ENCODE results near the gene BCL10. TPM values are rescaled to one million over a fixed set of nuclear protein-coding genes. Genes with fewer than 3 reads are reported as not detected.
A peak's percentile ranks its signal among the peaks of the same experiment; 100 is the strongest.

The BCL10 gene
- total RNA-seq (10 to 100 TPM; 16.8 to 21.2 TPM), polyA plus RNA-seq (ENCODE audit: insufficient read depth, low read depth, low replicate concordance) (16.5 TPM)
- long read RNA-seq, donor 1, transcript BCL10-203 (3 exons, 2,833 nt) = major isoform, 5 of 6 reads
- long read RNA-seq, donor 1, partial matches to known transcripts = 0 of 6 reads
- long read RNA-seq, donor 1, other reads (novel, unspliced or antisense) = 0 of 6 reads
- long read RNA-seq, donor 2, transcript BCL10-203 (3 exons, 2,833 nt) = major isoform, 8 of 8 reads
- long read RNA-seq, donor 2, partial matches to known transcripts = 0 of 8 reads
- long read RNA-seq, donor 2, other reads (novel, unspliced or antisense) = 0 of 8 reads

DNA sequence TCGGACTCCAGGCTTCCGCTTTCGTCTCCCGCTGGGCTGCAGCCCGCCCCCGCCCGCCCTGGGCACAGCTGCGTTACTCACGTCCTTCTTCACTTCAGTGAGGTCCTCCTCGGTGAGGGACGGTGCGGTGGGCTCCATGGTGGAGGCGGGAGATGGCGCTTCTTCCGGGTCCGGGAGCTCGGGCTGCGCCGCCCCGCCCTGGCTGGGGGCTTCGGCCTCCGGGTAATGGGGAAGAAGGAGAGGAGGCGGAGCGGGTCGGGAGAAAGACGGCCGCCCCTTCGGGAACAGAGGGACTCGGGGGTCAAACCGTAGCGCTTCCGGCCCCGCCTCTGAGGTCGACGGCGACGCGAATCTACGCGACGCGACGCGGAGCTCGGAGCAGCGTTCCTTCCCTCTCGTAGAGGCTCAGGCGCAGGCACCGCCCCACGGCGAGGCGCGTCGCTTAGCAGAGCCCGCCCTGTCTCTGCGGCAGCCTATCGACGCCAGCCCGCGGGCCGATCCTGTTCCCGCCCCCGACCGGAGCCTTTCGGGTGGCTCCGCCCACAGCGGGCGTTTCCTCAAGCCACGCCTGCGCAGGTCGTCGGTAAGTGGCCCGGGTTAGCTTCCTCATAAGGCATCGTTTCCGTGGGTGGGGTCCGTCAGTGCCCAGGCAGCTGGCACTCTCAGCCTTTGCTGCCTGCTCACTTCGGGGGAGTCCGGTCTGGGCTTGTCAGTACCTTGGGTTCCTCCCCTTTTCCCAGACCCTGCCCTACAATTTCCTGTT lies at the start of gene BCL10:
TSS of gene BCL10 (minus strand) at position 418 of the 763 bp plus-strand sequence. CDS start at position 138, 280 bp downstream.
- H3K4me1 ChIP-seq = peaks cover 26% of the 10 kb centered on the region
- no peaks in the 10 kb centered on the region for H3K36me3 ChIP-seq (ENCODE audit: low read depth, missing control alignments)
- no peaks in the 10 kb centered on the region for H3K9me3 ChIP-seq
- DNase-seq = peak; percentile 98
- peak; percentile 58 for TF ChIP-seq POLR2A (IDR thresholded peaks at IDR 0.05)
- TF ChIP-seq, protein P1, sequence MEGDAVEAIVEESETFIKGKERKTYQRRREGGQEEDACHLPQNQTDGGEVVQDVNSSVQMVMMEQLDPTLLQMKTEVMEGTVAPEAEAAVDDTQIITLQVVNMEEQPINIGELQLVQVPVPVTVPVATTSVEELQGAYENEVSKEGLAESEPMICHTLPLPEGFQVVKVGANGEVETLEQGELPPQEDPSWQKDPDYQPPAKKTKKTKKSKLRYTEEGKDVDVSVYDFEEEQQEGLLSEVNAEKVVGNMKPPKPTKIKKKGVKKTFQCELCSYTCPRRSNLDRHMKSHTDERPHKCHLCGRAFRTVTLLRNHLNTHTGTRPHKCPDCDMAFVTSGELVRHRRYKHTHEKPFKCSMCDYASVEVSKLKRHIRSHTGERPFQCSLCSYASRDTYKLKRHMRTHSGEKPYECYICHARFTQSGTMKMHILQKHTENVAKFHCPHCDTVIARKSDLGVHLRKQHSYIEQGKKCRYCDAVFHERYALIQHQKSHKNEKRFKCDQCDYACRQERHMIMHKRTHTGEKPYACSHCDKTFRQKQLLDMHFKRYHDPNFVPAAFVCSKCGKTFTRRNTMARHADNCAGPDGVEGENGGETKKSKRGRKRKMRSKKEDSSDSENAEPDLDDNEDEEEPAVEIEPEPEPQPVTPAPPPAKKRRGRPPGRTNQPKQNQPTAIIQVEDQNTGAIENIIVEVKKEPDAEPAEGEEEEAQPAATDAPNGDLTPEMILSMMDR (IDR thresholded peaks at IDR 0.05) = no peak
- no peaks in the 10 kb centered on the region for H3K27me3 ChIP-seq
- peak within 1 kb of the TSS; percentile 95 to 99 for H3K27ac ChIP-seq
- H3K4me3 ChIP-seq = peak within 1 kb of the TSS; percentile 83 to 99
- WGBS, 2 donors = 0% methylated on average over 2 to 77 of the region's 78 CpGs
- intact Hi-C loops (cut with DNase I; ENCODE audit: low total_unique reads) = no loop called here

DNA sequence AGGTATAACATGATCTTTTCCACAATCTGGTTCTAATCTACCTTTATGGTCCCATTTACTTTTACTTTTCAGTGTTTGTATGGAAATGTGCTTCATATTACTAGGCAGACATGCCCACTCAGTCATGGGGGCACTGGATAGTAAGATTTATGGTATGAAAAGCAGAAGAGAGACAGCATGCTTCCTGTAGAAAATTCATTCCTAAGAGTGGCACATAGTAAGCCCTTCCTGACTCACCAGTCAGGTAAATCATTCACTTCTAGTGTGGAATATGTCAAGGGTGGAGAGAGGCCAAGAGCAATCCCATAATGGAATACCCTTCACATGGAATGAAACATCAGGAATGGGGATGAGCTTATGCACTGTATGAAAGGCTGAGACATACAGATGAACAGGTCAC lies 49.5 kb upstream of the BCL10 start:
- Histone ChIP-seq H3K4me1 (no peaks in the 10 kb centered on the region), H3K4me3 (no peak overlapping the region), H3K9me3 (no peaks in the 10 kb centered on the region), H3K36me3 (ENCODE audit: low read depth, missing control alignments) (no peaks in the 10 kb centered on the region), H3K27me3 (no peaks in the 10 kb centered on the region), H3K27ac (no peak overlapping the region)
- DNase-seq = no peak
- intact Hi-C loops (cut with DNase I; ENCODE audit: low total_unique reads) = no loop called here
- TF ChIP-seq POLR2A (IDR thresholded peaks at IDR 0.05) = no peak
- TF ChIP-seq, protein P1 (IDR thresholded peaks at IDR 0.05) = no peak

DNA sequence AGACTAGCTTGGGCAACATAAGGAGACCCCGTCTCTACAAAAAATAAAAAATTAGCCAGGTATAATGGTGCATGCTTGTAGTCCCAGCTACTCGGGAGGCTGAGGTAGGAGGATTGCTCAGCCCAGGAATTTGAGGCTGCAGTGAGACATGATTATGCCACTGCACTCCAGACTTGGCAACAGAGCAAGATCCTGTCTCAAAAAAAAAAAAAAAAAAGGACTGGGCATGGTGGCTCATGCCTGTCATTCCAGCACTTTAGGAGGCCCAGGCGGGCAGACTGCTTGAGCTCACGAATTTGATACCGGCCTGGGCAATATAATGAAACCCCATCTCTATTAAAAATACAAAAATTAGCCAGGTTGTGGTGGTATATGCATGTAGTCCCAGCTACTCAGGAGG lies 47.3 kb upstream of the BCL10 start:
- TF ChIP-seq, protein P1 (IDR thresholded peaks at IDR 0.05) = no peak
- TF ChIP-seq POLR2A (IDR thresholded peaks at IDR 0.05) = no peak
- no peaks in the 10 kb centered on the region for H3K9me3 ChIP-seq
- H3K36me3 ChIP-seq (ENCODE audit: low read depth, missing control alignments) = no peaks in the 10 kb centered on the region
- DNase-seq = no peak
- WGBS, 2 donors = 78 to 96% methylated on average over 5 of the region's 5 CpGs
- H3K4me1 ChIP-seq = no peaks in the 10 kb centered on the region
- no peak overlapping the region for H3K4me3 ChIP-seq
- H3K27me3 ChIP-seq = no peaks in the 10 kb centered on the region
- no peak overlapping the region for H3K27ac ChIP-seq
- intact Hi-C loops (cut with DNase I; ENCODE audit: low total_unique reads) = no loop called here

DNA sequence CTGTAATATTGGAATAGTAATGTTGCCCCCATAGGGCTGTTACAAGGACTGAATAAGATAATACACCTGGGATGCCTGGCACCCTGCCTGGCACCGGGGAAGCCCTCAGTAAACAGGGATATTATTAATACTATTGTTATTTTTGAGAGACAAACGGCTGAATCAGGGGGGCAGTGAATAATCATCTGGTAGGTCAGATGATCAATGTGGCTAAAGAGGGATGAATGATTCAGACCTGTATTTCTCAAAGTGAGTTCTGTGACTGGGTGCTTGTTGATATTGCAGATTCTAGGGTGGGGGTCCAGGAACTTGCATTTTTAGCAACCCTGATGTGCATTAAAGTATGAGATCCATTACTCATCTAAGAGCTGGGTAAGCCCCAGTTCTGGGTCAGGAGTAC lies 46.2 kb upstream of the BCL10 start:
- 63 to 79% methylated on average over 2 of the region's 2 CpGs for WGBS, 2 donors
- TF ChIP-seq, protein P1 (IDR thresholded peaks at IDR 0.05) = no peak
- no peak for TF ChIP-seq POLR2A (IDR thresholded peaks at IDR 0.05)
- H3K36me3 ChIP-seq (ENCODE audit: low read depth, missing control alignments) = no peaks in the 10 kb centered on the region
- DNase-seq = no peak
- H3K27ac ChIP-seq = no peak overlapping the region
- no peaks in the 10 kb centered on the region for H3K4me1 ChIP-seq
- H3K4me3 ChIP-seq = no peak overlapping the region
- no peaks in the 10 kb centered on the region for H3K27me3 ChIP-seq
- H3K9me3 ChIP-seq = no peaks in the 10 kb centered on the region
- intact Hi-C loops (cut with DNase I; ENCODE audit: low total_unique reads) = no loop called here
